Stimulated activated effector memory CD8-positive, alpha-beta T cell treated with anti-CD3 and anti-CD28 coated beads, Interleukin-12 subunit alpha, Interleukin-12 subunit beta, amount 100 ng/mL, for 72 hours (primary cell): ENCODE measurements around the gene PPP1R37.

Experiments used
- ATAC-seq: fragments of 150-1000 bp; cut with Tn5 transposase; 2 replicates; pipeline ENCODE4 v1.10.0; 2021
- DNase-seq, 2 donors: peaks; one replicate each; pipeline ENCODE4 v3.0.0; 2021 to 2022; ENCODE audit warnings: low spot score in 2 of 2
- H3K27ac Mint-ChIP-seq: one replicate; pipeline ENCODE4 v1.8.0; 2022; ENCODE audit warnings: mild to moderate bottlenecking, mixed read lengths
- H3K36me3 Mint-ChIP-seq: one replicate; pipeline ENCODE4 v1.8.0; 2022; ENCODE audit warnings: mild to moderate bottlenecking, mixed read lengths
- H3K4me1 Mint-ChIP-seq: one replicate; pipeline ENCODE4 v1.8.0; 2022; ENCODE audit warnings: mixed read lengths
- H3K4me3 Mint-ChIP-seq: one replicate; pipeline ENCODE4 v1.8.0; 2022; ENCODE audit warnings: mild to moderate bottlenecking, mixed read lengths
- H3K9me3 Mint-ChIP-seq: one replicate; pipeline ENCODE4 v1.8.0; 2022; ENCODE audit warnings: mixed read lengths

Gene PPP1R37

GRCh38 chr19:45066921-45067661 lies 25.9 kb upstream of the PPP1R37 start:
- Mint-ChIP-seq H3K27ac (peak overlapping the region; percentile 45), H3K4me3 (no peak overlapping the region), H3K9me3 (no peaks in the 10 kb centered on the region), H3K4me1 (no peaks in the 10 kb centered on the region), H3K36me3 (peaks cover 92% of the 10 kb centered on the region)
- DNase-seq (no peak), ATAC-seq (no peak)

- Mint-ChIP-seq H3K4me1 (no peaks in the 10 kb centered on the region), H3K27ac (no peak overlapping the region), H3K4me3 (no peak overlapping the region), H3K36me3 (peaks cover 90% of the 10 kb centered on the region), H3K9me3 (no peaks in the 10 kb centered on the region)
- ATAC-seq (no peak), DNase-seq (no peak)
These were observed 24.9 kb upstream of the PPP1R37 start for GRCh38 chr19:45068041-45068440.

- H3K27ac Mint-ChIP-seq: peak overlapping the region; percentile 65
These were observed 23.9 kb upstream of the PPP1R37 start for GRCh38 chr19:45069056-45069455.

GRCh38 chr19:45070214-45070613 lies 22.8 kb upstream of the PPP1R37 start:
- Mint-ChIP-seq H3K36me3 (peaks cover 76% of the 10 kb centered on the region), H3K9me3 (no peaks in the 10 kb centered on the region), H3K4me3 (no peak overlapping the region), H3K27ac (no peak overlapping the region), H3K4me1 (peaks cover 6% of the 10 kb centered on the region)
- ATAC-seq (no peak), DNase-seq (no peak)

More at GRCh38 chr19:45069056-45069455, 23.9 kb upstream of the PPP1R37 start:
- no peaks in the 10 kb centered on the region for H3K9me3 Mint-ChIP-seq
- ATAC-seq (no peak), DNase-seq (no peak)
- no peaks in the 10 kb centered on the region for H3K4me1 Mint-ChIP-seq
- H3K4me3 Mint-ChIP-seq: no peak overlapping the region
- peaks cover 81% of the 10 kb centered on the region for H3K36me3 Mint-ChIP-seq

- H3K36me3 Mint-ChIP-seq: peaks cover 68% of the 10 kb centered on the region
- no peaks in the 10 kb centered on the region for H3K9me3 Mint-ChIP-seq
- H3K27ac Mint-ChIP-seq: no peak overlapping the region
- ATAC-seq: no peak
- peaks cover 6% of the 10 kb centered on the region for H3K4me1 Mint-ChIP-seq
- DNase-seq: no peak
- no peak overlapping the region for H3K4me3 Mint-ChIP-seq
These were observed 22.0 kb upstream of the PPP1R37 start for GRCh38 chr19:45070861-45071544.

GRCh38 chr19:45071545-45071938 lies 21.4 kb upstream of the PPP1R37 start:
- peaks cover 7% of the 10 kb centered on the region for H3K4me1 Mint-ChIP-seq
- no peak overlapping the region for H3K4me3 Mint-ChIP-seq
- DNase-seq (no peak), ATAC-seq (no peak)
- H3K27ac Mint-ChIP-seq: no peak overlapping the region
- H3K36me3 Mint-ChIP-seq: peaks cover 63% of the 10 kb centered on the region
- no peaks in the 10 kb centered on the region for H3K9me3 Mint-ChIP-seq

GRCh38 chr19:45071969-45072790 lies 20.8 kb upstream of the PPP1R37 start:
- no peaks in the 10 kb centered on the region for H3K9me3 Mint-ChIP-seq
- peaks cover 14% of the 10 kb centered on the region for H3K4me1 Mint-ChIP-seq
- DNase-seq: no peak
- H3K4me3 Mint-ChIP-seq: no peak overlapping the region
- no peak overlapping the region for H3K27ac Mint-ChIP-seq
- H3K36me3 Mint-ChIP-seq: peaks cover 56% of the 10 kb centered on the region
- no peak for ATAC-seq

- ATAC-seq (no peak), DNase-seq (no peak)
- peaks cover 31% of the 10 kb centered on the region for H3K4me1 Mint-ChIP-seq
- no peaks in the 10 kb centered on the region for H3K9me3 Mint-ChIP-seq
- H3K4me3 Mint-ChIP-seq: peak overlapping the region; percentile 99
- H3K36me3 Mint-ChIP-seq: peaks cover 39% of the 10 kb centered on the region
- peak overlapping the region; percentile 78 for H3K27ac Mint-ChIP-seq
These were observed 18.2 kb upstream of the PPP1R37 start for GRCh38 chr19:45074744-45075300.

- H3K4me1 Mint-ChIP-seq: peaks cover 35% of the 10 kb centered on the region
- peak; percentile 53 for ATAC-seq
- H3K9me3 Mint-ChIP-seq: no peaks in the 10 kb centered on the region
- peak overlapping the region; percentile 78 for H3K27ac Mint-ChIP-seq
- peaks cover 39% of the 10 kb centered on the region for H3K36me3 Mint-ChIP-seq
- peak; percentile 27 to 76 for DNase-seq
- peak overlapping the region; percentile 99 for H3K4me3 Mint-ChIP-seq
These were observed 17.5 kb upstream of the PPP1R37 start for GRCh38 chr19:45075301-45076028.

GRCh38 chr19:45076029-45076850 lies 16.7 kb upstream of the PPP1R37 start, which contains the start of gene ZNF296:
TSS of gene ZNF296 (minus strand) at chr19:45076478. CDS start at chr19:45076373, 105 bp downstream.
- ATAC-seq: peak; percentile 83
- no peaks in the 10 kb centered on the region for H3K9me3 Mint-ChIP-seq
- DNase-seq: peak; percentile 68 to 90
- H3K36me3 Mint-ChIP-seq: peaks cover 41% of the 10 kb centered on the region
- H3K4me1 Mint-ChIP-seq: peaks cover 43% of the 10 kb centered on the region
- peak within 1 kb of the TSS; percentile 78 for H3K27ac Mint-ChIP-seq
- peak within 1 kb of the TSS; percentile 99 for H3K4me3 Mint-ChIP-seq

- Mint-ChIP-seq H3K27ac (peak overlapping the region; percentile 78), H3K4me3 (peak overlapping the region; percentile 99), H3K36me3 (peaks cover 44% of the 10 kb centered on the region), H3K4me1 (peaks cover 51% of the 10 kb centered on the region), H3K9me3 (no peaks in the 10 kb centered on the region)
- no peak for DNase-seq
- ATAC-seq: no peak
These were observed 15.9 kb upstream of the PPP1R37 start for GRCh38 chr19:45076851-45077730.

GRCh38 chr19:45078390-45079062 lies 14.5 kb upstream of the PPP1R37 start:
- peak overlapping the region; percentile 98 for H3K27ac Mint-ChIP-seq

More at GRCh38 chr19:45078390-45079062, 14.5 kb upstream of the PPP1R37 start:
- ATAC-seq (no peak), DNase-seq (no peak)
- peaks cover 55% of the 10 kb centered on the region for H3K4me1 Mint-ChIP-seq
- peaks cover 49% of the 10 kb centered on the region for H3K36me3 Mint-ChIP-seq
- peak overlapping the region; percentile 99 for H3K4me3 Mint-ChIP-seq
- no peaks in the 10 kb centered on the region for H3K9me3 Mint-ChIP-seq
